GM12878 (cell line): ENCODE results near the gene SRRM2.

ENCODE experiments used
- MEF2A ChIP-seq: IDR thresholded peaks from 2 replicates; pipeline ENCODE4 v1.6.1; 2011; ENCODE audit warnings: low read depth, mild to moderate bottlenecking, low read length, moderate library complexity; ENCODE audit not compliant: insufficient read depth
- MXI1 ChIP-seq: fragments of 150-350 bp; IDR thresholded peaks from 2 replicates; pipeline ENCODE4 v1.6.1; 2011; ENCODE audit warnings: low read depth, mild to moderate bottlenecking, inconsistent platforms, low read length, improper control_type of control experiment
- NFXL1 ChIP-seq: fragments of 450-650 bp; IDR thresholded peaks from 2 replicates; pipeline ENCODE4 v1.6.1; 2017; ENCODE audit warnings: antibody characterized with exemption, mild to moderate bottlenecking, borderline replicate concordance
- SRF ChIP-seq, 2 experiments: IDR thresholded peaks; 2 replicates each; pipeline ENCODE4 v1.6.1; 2011; ENCODE audit warnings: low read depth in 2 of 2, low read length in 2 of 2, mild to moderate bottlenecking in 1 of 2, moderate library complexity in 1 of 2
- TF ChIP-seq, protein P1 (sequence below), 3 experiments: IDR thresholded peaks in 2 of 3; conservative IDR thresholded peaks in 1 of 3; 2 replicates each; pipeline ENCODE4 v1.5.1; 2011; ENCODE audit warnings: low read depth in 3 of 3, low read length in 3 of 3, mild to moderate bottlenecking in 3 of 3, control low read depth in 2 of 3, moderate library complexity in 2 of 3, inconsistent platforms in 1 of 3, mixed read lengths in 1 of 3; ENCODE audit not compliant: control insufficient read depth in 2 of 3, insufficient read depth in 1 of 3; ENCODE audit errors: extremely low read depth in 1 of 3
- TF ChIP-seq, protein P2 (sequence below): IDR thresholded peaks from 2 replicates; pipeline ENCODE4 v1.6.1; 2012; ENCODE audit warnings: improper control_type of control experiment, low read depth, low read length; ENCODE audit not compliant: insufficient replicate concordance
- TF ChIP-seq, protein P3 (sequence below): IDR thresholded peaks from 2 replicates; pipeline ENCODE4 v1.6.1; 2012; ENCODE audit warnings: mild to moderate bottlenecking, low read depth, low read length
- TF ChIP-seq, protein P4 (sequence below): IDR thresholded peaks from 2 replicates; pipeline ENCODE4 v1.6.1; 2012; ENCODE audit warnings: low read length, inconsistent platforms

DNA sequence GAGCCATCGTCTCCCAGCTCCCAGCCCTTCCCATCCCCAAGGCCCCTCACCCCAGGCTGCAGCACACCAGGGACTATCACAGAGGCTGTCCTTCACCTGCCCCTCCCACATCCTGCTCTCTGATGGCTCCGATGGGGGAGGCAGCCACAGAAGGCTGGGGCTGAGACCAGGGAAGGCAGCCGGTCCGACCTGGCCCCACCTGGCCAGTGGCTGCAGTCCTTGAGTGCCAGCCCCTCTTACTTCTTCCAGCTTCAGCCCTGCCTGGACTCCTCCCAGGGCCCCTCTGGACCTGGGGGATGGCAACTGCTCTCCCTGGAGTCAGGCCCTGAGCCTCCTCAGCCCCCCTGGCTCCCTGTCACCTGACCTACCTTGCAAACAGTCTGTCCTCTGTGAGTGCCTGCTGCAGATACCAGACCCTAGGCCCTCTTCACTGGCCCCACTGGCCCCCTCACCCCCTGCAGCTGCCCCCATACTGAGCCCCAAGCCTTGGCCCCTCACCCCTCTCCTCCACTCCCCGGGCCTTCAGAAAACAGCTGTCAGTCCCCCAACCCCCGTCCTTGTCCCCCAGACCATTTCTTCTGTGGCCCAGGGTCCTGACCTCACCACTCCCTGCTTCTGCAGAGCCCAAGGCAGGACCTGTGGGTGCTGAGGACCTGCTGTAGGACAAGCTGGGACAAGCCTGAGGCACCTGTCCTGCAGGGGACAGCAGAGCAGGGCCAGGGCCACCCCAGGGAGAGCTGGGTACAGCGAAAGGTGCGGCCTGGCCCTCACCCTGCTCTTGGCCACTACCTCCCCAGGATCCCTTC is 12.6 kb upstream of the SRRM2 start:
- TF ChIP-seq, protein P1, sequence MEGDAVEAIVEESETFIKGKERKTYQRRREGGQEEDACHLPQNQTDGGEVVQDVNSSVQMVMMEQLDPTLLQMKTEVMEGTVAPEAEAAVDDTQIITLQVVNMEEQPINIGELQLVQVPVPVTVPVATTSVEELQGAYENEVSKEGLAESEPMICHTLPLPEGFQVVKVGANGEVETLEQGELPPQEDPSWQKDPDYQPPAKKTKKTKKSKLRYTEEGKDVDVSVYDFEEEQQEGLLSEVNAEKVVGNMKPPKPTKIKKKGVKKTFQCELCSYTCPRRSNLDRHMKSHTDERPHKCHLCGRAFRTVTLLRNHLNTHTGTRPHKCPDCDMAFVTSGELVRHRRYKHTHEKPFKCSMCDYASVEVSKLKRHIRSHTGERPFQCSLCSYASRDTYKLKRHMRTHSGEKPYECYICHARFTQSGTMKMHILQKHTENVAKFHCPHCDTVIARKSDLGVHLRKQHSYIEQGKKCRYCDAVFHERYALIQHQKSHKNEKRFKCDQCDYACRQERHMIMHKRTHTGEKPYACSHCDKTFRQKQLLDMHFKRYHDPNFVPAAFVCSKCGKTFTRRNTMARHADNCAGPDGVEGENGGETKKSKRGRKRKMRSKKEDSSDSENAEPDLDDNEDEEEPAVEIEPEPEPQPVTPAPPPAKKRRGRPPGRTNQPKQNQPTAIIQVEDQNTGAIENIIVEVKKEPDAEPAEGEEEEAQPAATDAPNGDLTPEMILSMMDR (IDR thresholded peaks at IDR 0.05 in 2 of 3, conservative IDR thresholded peaks at IDR 0.05 in 1 of 3; ENCODE audit: control insufficient read depth in 2 of 3, extremely low read depth in 1 of 3, insufficient read depth in 1 of 3, low read depth in 3 of 3, low read length in 3 of 3) = no peak
- TF ChIP-seq, protein P2, sequence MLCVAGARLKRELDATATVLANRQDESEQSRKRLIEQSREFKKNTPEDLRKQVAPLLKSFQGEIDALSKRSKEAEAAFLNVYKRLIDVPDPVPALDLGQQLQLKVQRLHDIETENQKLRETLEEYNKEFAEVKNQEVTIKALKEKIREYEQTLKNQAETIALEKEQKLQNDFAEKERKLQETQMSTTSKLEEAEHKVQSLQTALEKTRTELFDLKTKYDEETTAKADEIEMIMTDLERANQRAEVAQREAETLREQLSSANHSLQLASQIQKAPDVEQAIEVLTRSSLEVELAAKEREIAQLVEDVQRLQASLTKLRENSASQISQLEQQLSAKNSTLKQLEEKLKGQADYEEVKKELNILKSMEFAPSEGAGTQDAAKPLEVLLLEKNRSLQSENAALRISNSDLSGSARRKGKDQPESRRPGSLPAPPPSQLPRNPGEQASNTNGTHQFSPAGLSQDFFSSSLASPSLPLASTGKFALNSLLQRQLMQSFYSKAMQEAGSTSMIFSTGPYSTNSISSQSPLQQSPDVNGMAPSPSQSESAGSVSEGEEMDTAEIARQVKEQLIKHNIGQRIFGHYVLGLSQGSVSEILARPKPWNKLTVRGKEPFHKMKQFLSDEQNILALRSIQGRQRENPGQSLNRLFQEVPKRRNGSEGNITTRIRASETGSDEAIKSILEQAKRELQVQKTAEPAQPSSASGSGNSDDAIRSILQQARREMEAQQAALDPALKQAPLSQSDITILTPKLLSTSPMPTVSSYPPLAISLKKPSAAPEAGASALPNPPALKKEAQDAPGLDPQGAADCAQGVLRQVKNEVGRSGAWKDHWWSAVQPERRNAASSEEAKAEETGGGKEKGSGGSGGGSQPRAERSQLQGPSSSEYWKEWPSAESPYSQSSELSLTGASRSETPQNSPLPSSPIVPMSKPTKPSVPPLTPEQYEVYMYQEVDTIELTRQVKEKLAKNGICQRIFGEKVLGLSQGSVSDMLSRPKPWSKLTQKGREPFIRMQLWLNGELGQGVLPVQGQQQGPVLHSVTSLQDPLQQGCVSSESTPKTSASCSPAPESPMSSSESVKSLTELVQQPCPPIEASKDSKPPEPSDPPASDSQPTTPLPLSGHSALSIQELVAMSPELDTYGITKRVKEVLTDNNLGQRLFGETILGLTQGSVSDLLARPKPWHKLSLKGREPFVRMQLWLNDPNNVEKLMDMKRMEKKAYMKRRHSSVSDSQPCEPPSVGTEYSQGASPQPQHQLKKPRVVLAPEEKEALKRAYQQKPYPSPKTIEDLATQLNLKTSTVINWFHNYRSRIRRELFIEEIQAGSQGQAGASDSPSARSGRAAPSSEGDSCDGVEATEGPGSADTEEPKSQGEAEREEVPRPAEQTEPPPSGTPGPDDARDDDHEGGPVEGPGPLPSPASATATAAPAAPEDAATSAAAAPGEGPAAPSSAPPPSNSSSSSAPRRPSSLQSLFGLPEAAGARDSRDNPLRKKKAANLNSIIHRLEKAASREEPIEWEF = no peak
- TF ChIP-seq, protein P3, sequence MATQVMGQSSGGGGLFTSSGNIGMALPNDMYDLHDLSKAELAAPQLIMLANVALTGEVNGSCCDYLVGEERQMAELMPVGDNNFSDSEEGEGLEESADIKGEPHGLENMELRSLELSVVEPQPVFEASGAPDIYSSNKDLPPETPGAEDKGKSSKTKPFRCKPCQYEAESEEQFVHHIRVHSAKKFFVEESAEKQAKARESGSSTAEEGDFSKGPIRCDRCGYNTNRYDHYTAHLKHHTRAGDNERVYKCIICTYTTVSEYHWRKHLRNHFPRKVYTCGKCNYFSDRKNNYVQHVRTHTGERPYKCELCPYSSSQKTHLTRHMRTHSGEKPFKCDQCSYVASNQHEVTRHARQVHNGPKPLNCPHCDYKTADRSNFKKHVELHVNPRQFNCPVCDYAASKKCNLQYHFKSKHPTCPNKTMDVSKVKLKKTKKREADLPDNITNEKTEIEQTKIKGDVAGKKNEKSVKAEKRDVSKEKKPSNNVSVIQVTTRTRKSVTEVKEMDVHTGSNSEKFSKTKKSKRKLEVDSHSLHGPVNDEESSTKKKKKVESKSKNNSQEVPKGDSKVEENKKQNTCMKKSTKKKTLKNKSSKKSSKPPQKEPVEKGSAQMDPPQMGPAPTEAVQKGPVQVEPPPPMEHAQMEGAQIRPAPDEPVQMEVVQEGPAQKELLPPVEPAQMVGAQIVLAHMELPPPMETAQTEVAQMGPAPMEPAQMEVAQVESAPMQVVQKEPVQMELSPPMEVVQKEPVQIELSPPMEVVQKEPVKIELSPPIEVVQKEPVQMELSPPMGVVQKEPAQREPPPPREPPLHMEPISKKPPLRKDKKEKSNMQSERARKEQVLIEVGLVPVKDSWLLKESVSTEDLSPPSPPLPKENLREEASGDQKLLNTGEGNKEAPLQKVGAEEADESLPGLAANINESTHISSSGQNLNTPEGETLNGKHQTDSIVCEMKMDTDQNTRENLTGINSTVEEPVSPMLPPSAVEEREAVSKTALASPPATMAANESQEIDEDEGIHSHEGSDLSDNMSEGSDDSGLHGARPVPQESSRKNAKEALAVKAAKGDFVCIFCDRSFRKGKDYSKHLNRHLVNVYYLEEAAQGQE = no peak
- no peak for TF ChIP-seq MEF2A
- no peak for TF ChIP-seq MXI1
- no peak for TF ChIP-seq SRF (IDR thresholded peaks at IDR 0.05; ENCODE audit: low read depth in 2 of 2, low read length in 2 of 2)
- no peak for TF ChIP-seq NFXL1
- TF ChIP-seq, protein P4, sequence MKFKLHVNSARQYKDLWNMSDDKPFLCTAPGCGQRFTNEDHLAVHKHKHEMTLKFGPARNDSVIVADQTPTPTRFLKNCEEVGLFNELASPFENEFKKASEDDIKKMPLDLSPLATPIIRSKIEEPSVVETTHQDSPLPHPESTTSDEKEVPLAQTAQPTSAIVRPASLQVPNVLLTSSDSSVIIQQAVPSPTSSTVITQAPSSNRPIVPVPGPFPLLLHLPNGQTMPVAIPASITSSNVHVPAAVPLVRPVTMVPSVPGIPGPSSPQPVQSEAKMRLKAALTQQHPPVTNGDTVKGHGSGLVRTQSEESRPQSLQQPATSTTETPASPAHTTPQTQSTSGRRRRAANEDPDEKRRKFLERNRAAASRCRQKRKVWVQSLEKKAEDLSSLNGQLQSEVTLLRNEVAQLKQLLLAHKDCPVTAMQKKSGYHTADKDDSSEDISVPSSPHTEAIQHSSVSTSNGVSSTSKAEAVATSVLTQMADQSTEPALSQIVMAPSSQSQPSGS = no peak
